Measurements from ENCODE around the gene WDR43.
"Not testable (repeated sequence)": the region's sequence is repeated elsewhere in the genome, so short reads cannot be mapped to it uniquely, and the experiment has no call there.

The WDR43 gene

DNA sequence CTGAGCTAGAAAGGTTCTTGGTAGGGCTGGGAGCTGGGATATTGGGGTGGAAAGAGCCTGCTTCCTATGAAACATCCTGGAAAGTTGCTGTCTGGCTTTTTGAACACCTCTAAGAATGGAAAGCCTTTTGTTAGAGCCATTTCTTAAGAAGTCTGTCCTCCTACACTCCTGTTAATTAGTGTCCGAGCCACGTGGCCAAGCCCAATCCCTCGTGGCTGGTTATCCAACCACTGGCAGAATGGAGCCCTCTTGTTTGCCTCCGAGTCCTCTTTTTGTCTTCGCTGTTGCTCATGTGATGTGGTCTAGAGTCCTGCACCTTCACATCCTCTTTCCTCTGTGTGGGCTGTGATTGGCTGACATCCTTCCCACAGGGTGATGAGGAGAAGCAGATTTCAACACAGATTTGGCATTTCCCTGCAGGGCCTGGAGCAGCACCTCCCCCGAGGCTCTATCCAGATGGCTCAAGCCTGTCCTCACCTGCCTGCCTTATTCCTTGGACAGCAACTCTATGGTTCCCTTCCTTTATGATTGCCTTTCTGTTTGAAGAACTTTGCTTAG is 78.4 kb downstream of the WDR43 start:
- DNase-seq, result no peak

DNA sequence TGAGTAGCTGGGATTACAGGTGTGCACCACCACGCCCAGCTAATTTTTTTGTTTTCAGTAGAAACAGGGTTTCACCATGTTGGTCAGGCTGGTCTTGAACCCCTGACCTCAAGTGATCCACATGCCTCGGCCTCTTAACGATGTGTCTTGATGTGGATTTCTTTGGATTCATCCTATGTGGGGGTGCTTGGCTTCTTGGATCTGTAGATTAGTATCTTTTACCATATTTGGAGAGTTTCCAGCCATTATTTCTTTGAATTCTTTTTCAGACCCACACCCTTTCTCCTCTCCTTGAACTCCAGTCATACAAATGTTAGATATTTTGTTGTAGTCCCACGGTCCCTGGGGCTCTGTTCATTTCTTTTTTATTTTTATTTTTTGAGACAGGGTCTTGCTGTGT is 79.8 kb downstream of the WDR43 start:
- DNase-seq, result no peak

GRCh38 chr2:28975671-28976070 is 81.2 kb downstream of the WDR43 start:
- DNase-seq, result no peak

DNA sequence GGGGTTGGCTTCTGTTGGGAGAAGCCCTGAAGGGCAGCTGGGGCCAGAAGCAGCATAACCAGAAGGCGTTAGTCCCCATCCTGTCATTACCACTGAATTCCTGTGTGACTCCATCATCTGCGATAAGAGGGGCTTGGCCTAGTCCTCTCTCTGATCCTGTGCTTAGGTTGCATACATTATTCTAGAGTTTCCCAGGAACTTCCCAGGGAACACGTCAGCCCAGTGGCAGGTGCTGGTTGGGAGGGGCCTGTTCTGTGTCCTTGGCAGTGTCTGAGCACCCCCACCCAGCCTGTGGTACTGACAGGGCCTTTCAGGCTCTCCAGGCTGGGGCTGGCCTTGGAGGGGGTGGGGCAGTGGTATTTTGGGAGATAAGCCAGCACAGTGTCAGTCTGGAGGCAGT is 82.1 kb downstream of the WDR43 start:
- no peak for DNase-seq

- no peak for DNase-seq
Measured at GRCh38 chr2:28977176-28977875, 82.9 kb downstream of the WDR43 start.

GRCh38 chr2:28978001-28978400 is 83.5 kb downstream of the WDR43 start:
- not testable (repeated sequence) for DNase-seq

DNA sequence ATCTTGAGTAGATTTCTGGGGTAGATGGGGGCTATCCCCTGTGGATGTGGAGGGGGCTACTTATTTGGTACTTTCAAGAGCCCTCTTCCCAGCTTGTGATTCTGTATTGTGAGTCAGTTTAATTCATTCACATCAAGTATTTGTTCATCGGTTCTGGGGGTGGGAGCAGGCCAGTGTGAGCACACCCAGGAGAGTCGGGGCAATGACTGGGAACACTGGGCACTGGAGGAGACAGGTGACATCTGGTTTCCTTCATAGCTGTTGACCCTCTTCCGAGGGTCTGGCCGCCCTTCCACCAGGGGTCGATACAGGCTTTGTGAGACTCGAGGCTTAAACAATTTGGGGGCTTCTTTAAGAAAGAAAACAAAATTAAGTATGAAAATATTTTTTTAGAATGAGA is 84.1 kb downstream of the WDR43 start:
- no peak for DNase-seq

DNA sequence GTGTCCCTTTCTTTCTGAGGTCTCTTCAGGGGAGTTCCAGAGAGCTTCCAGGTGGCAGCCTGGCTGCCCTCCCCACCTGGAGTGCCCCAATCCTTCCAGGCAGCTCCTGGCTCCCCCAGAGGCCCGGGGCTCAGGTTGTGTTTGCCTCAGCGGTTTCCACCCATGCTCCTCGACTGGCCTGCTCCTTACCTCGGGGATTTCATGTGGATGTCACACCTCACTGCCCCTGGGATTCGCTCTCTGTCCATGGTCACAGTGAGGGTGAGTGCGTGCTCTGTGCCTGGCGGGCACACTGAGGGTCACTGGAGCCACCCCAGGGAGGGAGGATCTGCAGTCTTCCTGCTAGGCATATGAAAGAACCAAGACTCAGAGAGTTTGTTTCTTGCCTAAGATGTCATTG is 84.6 kb downstream of the WDR43 start:
- DNase-seq, result no peak

- DNase-seq, result no peak
Measured at GRCh38 chr2:28979576-28980366, 85.3 kb downstream of the WDR43 start.

GRCh38 chr2:28980368-28981015 is 86.0 kb downstream of the WDR43 start:
- no peak for DNase-seq

DNA sequence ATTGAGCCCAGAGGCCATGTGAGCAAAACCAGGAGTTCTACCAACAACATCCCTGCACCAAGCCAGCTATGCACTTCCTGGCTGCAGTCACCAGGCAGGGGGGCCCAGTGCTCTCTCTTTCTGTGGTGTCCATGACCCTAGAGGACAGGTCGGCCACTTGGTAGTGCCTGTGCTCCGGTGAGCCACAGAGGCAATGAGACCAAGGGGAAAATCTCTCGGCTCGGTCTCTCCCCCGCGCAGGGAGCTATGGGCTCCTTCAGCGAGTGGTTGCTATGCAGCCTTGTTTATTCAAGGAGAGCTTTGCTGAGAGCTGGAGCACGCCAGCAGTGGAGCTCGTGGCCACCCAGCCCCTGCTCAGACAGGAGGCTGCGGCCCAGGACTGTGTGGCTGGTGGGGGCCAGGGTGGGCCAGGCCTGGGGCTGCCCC is 86.6 kb downstream of the WDR43 start, which contains the start of gene TOGARAM2:
TOGARAM2 (plus strand) TSS at position 283 of the 426 bp plus-strand sequence. CDS start 13,537 bp downstream, outside the sequence.
- DNase-seq, result no peak

- no peak for DNase-seq
Measured at GRCh38 chr2:28981620-28982376, 87.3 kb downstream of the WDR43 start.

- DNase-seq, result no peak
Measured at GRCh38 chr2:28982381-28982950, 88.0 kb downstream of the WDR43 start.

GRCh38 chr2:28986429-28986828 is 92.0 kb downstream of the WDR43 start:
- DNase-seq, result no peak

DNA sequence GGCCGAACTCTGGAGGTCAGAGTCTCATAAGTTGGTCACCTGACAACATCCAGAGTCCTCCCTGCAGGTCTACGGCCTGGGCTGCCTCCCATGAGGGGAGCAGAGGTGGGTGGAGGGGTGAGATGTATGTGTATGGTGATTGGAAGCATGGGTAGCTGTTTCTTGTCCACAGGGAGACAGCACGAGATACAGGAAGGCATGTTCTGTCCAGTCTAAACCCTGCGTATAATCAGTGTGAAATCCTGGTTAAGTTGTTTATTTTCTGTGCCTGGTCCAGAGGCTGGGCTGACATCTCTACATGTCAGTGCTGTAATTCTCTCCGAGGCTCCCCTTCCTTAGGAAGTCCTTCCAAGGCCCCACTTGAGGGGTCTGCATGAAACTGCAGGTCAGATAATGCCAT is 95.5 kb downstream of the WDR43 start:
- DNase-seq, result no peak

- DNase-seq, result no peak
Measured at GRCh38 chr2:28990445-28990844, 96.0 kb downstream of the WDR43 start.

GRCh38 chr2:28991021-28991420 is 96.6 kb downstream of the WDR43 start:
- no peak for DNase-seq

GRCh38 chr2:28991460-28991859 is 97.0 kb downstream of the WDR43 start:
- no peak for DNase-seq

DNA sequence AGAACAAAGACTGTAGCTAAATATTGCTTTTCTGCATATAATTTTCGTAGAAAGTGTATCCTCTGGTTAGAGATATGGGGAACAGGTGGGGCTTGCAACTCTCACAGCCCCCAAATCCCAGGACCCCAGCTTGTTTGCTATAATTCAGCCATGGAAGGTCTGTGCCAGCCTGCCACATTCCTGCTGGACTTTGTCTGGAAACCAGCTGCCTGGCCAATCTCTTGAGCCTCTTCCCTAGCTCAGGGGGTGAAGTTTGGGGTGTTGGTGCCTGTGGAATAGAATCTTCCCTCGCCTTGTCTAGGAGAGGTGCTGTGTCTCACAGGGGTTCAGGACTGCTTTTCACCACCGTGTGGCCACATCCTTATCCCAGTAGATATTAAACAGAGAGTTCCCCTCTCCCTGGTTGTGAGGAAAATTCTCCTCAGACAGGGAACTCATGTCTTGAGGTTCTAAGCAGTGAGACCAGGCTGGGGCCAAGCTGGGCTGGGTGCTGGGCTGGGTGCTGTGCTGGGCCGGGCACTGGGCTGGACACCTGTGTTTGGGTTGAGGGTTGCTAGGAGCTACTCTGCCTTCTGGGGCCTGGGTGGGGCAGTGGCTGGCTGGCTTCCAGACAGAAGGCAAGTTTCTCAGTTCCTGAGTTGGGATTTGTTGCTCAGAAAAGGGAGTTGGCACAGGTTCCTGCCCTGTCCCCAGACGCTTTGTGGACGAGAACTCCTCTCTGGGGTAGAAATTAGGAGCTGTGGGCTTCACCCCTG is 98.9 kb downstream of the WDR43 start:
- no peak for DNase-seq

GRCh38 chr2:28994074-28994473 is 99.6 kb downstream of the WDR43 start:
- DNase-seq, result no peak

DNA sequence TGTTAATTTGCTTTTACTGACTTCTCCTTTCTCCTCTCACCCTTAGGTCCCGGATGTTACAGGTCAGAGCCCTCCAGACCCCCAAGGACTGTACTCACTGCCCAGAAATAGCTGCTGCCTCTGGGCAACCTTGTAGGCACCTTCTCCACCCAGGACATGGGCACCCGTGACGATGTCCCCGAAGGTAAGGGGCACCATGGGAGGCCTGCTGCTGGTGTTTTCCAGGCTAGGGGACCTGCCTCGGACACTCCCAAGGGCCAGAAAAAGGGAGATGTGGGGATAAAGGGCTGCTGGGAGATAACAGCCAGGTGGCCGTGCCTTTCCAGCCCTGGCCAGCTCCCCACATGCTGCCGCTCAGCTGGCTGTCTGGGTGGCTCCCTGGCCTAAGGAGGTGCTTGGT is 100.2 kb downstream of the WDR43 start:
- no peak for DNase-seq
